Duodenal mucosa (tissue), 2 donors: Measurements from ENCODE around the gene ODC1.

Source experiments
- H3K27ac ChIP-seq: one replicate; pipeline ENCODE4 v1.7.0; 2013; ENCODE audit warnings: low read depth, low read length
- H3K27me3 ChIP-seq, 2 donors: one replicate each; pipeline ENCODE4 v1.7.0; 2013; ENCODE audit warnings: low read length in 2 of 2, control low read depth in 1 of 2; ENCODE audit not compliant: insufficient read depth in 2 of 2, control insufficient read depth in 1 of 2
- H3K36me3 ChIP-seq, 2 donors: one replicate each; pipeline ENCODE4 v1.7.0; 2013; ENCODE audit warnings: low read length in 2 of 2, control low read depth in 1 of 2; ENCODE audit not compliant: insufficient read depth in 2 of 2, control insufficient read depth in 1 of 2
- H3K4me1 ChIP-seq, 2 donors: one replicate each; pipeline ENCODE4 v1.7.0; 2013; ENCODE audit warnings: low read length in 2 of 2, control low read depth in 1 of 2; ENCODE audit not compliant: insufficient read depth in 2 of 2, control insufficient read depth in 1 of 2
- H3K4me3 ChIP-seq, 2 donors: one replicate each; pipeline ENCODE4 v1.7.0; 2013; ENCODE audit warnings: low read length in 2 of 2, low read depth in 1 of 2
- H3K9ac ChIP-seq, 2 donors: one replicate each; pipeline ENCODE4 v1.7.0; 2013; ENCODE audit warnings: low read length in 2 of 2, low read depth in 1 of 2
- H3K9me3 ChIP-seq, 2 donors: one replicate each; pipeline ENCODE4 v1.7.0; 2013; ENCODE audit warnings: low read length in 2 of 2, control low read depth in 1 of 2; ENCODE audit not compliant: control insufficient read depth in 1 of 2

The ODC1 gene

GRCh38 chr2:10453905-10454298 lies 5.8 kb upstream of the ODC1 start:
- Histone ChIP-seq H3K27ac (no peak overlapping the region), H3K27me3 (no peaks in the 10 kb centered on the region), H3K36me3 (no peaks in the 10 kb centered on the region), H3K9ac (no peak overlapping the region), H3K4me3 (no peak overlapping the region), H3K9me3 (no peaks in the 10 kb centered on the region), H3K4me1 (peaks cover 18 to 23% of the 10 kb centered on the region in 2 donors)

- Histone ChIP-seq H3K9me3 (no peaks in the 10 kb centered on the region), H3K27me3 (no peaks in the 10 kb centered on the region), H3K4me3 (no peak overlapping the region), H3K27ac (no peak overlapping the region), H3K9ac (no peak overlapping the region), H3K36me3 (no peaks in the 10 kb centered on the region), H3K4me1 (peaks cover 20% of the 10 kb centered on the region in 2 donors)
Measured at GRCh38 chr2:10452956-10453904, 5.1 kb upstream of the ODC1 start.

- Histone ChIP-seq H3K27me3 (no peaks in the 10 kb centered on the region), H3K9ac (peak overlapping the region in 1 of 2 donors; percentile 15), H3K4me3 (no peak overlapping the region), H3K27ac (no peak overlapping the region), H3K36me3 (no peaks in the 10 kb centered on the region), H3K9me3 (no peaks in the 10 kb centered on the region), H3K4me1 (peaks cover 19 to 20% of the 10 kb centered on the region in 2 donors)
Measured at GRCh38 chr2:10452312-10452711, 4.2 kb upstream of the ODC1 start.

- peaks cover 20 to 23% of the 10 kb centered on the region in 2 donors for H3K4me1 ChIP-seq
- H3K4me3 ChIP-seq: no peak overlapping the region
- no peak overlapping the region for H3K27ac ChIP-seq
- H3K27me3 ChIP-seq: no peaks in the 10 kb centered on the region
- H3K9ac ChIP-seq: peak overlapping the region in 1 of 2 donors; percentile 15
- no peaks in the 10 kb centered on the region for H3K9me3 ChIP-seq
- no peaks in the 10 kb centered on the region for H3K36me3 ChIP-seq
Measured at GRCh38 chr2:10451819-10452218, 3.7 kb upstream of the ODC1 start.

GRCh38 chr2:10449838-10450691 lies 1.9 kb upstream of the ODC1 start:
- Histone ChIP-seq H3K9ac (peak overlapping the region; percentile 70 to 96), H3K9me3 (no peaks in the 10 kb centered on the region), H3K27me3 (no peaks in the 10 kb centered on the region), H3K4me3 (peak overlapping the region; percentile 71 to 74), H3K27ac (peak overlapping the region; percentile 8), H3K36me3 (no peaks in the 10 kb centered on the region), H3K4me1 (peaks cover 24 to 31% of the 10 kb centered on the region in 2 donors)

- peak overlapping the region; percentile 70 to 96 for H3K9ac ChIP-seq
- H3K27ac ChIP-seq: no peak overlapping the region
- peak overlapping the region; percentile 71 to 74 for H3K4me3 ChIP-seq
Measured at GRCh38 chr2:10449486-10449831, 1.3 kb upstream of the ODC1 start.

GRCh38 chr2:10448576-10449485 lies 704 bp upstream of the ODC1 start:
- Histone ChIP-seq H3K27me3 (no peaks in the 10 kb centered on the region), H3K27ac (peak overlapping the region; percentile 92), H3K4me1 (peaks cover 25 to 33% of the 10 kb centered on the region in 2 donors)

More at GRCh38 chr2:10449486-10449831, 1.3 kb upstream of the ODC1 start:
- Histone ChIP-seq H3K9me3 (no peaks in the 10 kb centered on the region), H3K27me3 (no peaks in the 10 kb centered on the region), H3K4me1 (peaks cover 25 to 33% of the 10 kb centered on the region in 2 donors), H3K36me3 (peaks cover 3 to 4% of the 10 kb centered on the region in 2 donors)

GRCh38 chr2:10447300-10447894 lies 730 bp downstream of the ODC1 start:
- peak overlapping the region; percentile 53 to 77 for H3K9ac ChIP-seq
- no peaks in the 10 kb centered on the region for H3K27me3 ChIP-seq
- peaks cover 25 to 31% of the 10 kb centered on the region in 2 donors for H3K4me1 ChIP-seq
- no peaks in the 10 kb centered on the region for H3K9me3 ChIP-seq
- H3K4me3 ChIP-seq: peak overlapping the region; percentile 64 to 70
- H3K36me3 ChIP-seq: peaks cover 16 to 25% of the 10 kb centered on the region in 2 donors
- peak overlapping the region; percentile 86 for H3K27ac ChIP-seq

More at GRCh38 chr2:10448576-10449485, 704 bp upstream of the ODC1 start:
- Histone ChIP-seq H3K9ac (peak overlapping the region; percentile 88 to 96), H3K36me3 (peaks cover 8 to 11% of the 10 kb centered on the region in 2 donors), H3K9me3 (no peaks in the 10 kb centered on the region), H3K4me3 (peak overlapping the region; percentile 71 to 74)

- H3K27ac ChIP-seq: no peak overlapping the region
- peak overlapping the region; percentile 42 to 64 for H3K4me3 ChIP-seq
- peaks cover 24 to 33% of the 10 kb centered on the region in 2 donors for H3K36me3 ChIP-seq
- H3K4me1 ChIP-seq: peaks cover 20 to 24% of the 10 kb centered on the region in 2 donors
- peak overlapping the region; percentile 53 to 77 for H3K9ac ChIP-seq
- H3K9me3 ChIP-seq: no peaks in the 10 kb centered on the region
- H3K27me3 ChIP-seq: no peaks in the 10 kb centered on the region
Measured at GRCh38 chr2:10446631-10447030, 1.5 kb downstream of the ODC1 start.
